GM12878 (cell line): Measurements from ENCODE around the gene MYF6. TPM values are rescaled to one million over a fixed set of nuclear protein-coding genes. Genes with fewer than 3 reads are reported as not detected.

ENCODE experiments used
- CREB1 ChIP-seq: IDR thresholded peaks from 2 replicates; pipeline ENCODE4 v1.6.1; 2012; ENCODE audit warnings: low read depth, mild to moderate bottlenecking, inconsistent platforms
- E4F1 ChIP-seq: fragments of 450-650 bp; IDR thresholded peaks from 2 replicates; pipeline ENCODE4 v1.6.1; 2018; ENCODE audit warnings: borderline replicate concordance, mild to moderate bottlenecking; ENCODE audit not compliant: partially characterized antibody
- IRF5 ChIP-seq: fragments of 450-650 bp; IDR thresholded peaks from 2 replicates; pipeline ENCODE4 v1.6.1; 2017; ENCODE audit warnings: borderline replicate concordance
- KLF5 ChIP-seq: fragments of 450-650 bp; IDR thresholded peaks from 2 replicates; pipeline ENCODE4 v1.6.1; 2014; ENCODE audit warnings: mild to moderate bottlenecking; ENCODE audit not compliant: partially characterized antibody
- PBX3 ChIP-seq: IDR thresholded peaks from 2 replicates; pipeline ENCODE4 v1.6.1; 2011; ENCODE audit warnings: mild to moderate bottlenecking, low read depth, low read length, moderate library complexity; ENCODE audit not compliant: insufficient replicate concordance
- RB1 ChIP-seq: fragments of 450-650 bp; formaldehyde crosslinking; IDR thresholded peaks from 2 replicates; pipeline ENCODE4 v1.6.1; 2017; ENCODE audit warnings: mild to moderate bottlenecking, borderline replicate concordance
- SPI1 ChIP-seq: IDR thresholded peaks from 2 replicates; pipeline ENCODE4 v1.6.1; 2011; ENCODE audit warnings: low read depth, mild to moderate bottlenecking, low read length, moderate library complexity, borderline replicate concordance; ENCODE audit not compliant: insufficient read depth
- TCF12 ChIP-seq: IDR thresholded peaks from 2 replicates; pipeline ENCODE4 v1.6.1; 2011; ENCODE audit warnings: low read depth, mild to moderate bottlenecking, low read length
- TCF7 ChIP-seq: IDR thresholded peaks from 2 replicates; pipeline ENCODE4 v1.6.1; 2014; ENCODE audit warnings: antibody characterized with exemption, borderline replicate concordance
- ZBTB33 ChIP-seq: fragments of 450-650 bp; IDR thresholded peaks from 2 replicates; pipeline ENCODE4 v1.6.1; 2017; ENCODE audit warnings: mild to moderate bottlenecking
- ZNF592 ChIP-seq: fragments of 450-650 bp; IDR thresholded peaks from 2 replicates; pipeline ENCODE4 v1.6.1; 2017; ENCODE audit warnings: mild to moderate bottlenecking, moderate library complexity
- polyA plus RNA-seq, 11 experiments: library from polyadenylated mRNA; depleted of rRNA in 4 of 11; unstranded in 6 of 11; stranded (reverse) in 5 of 11; fragments of >200 nt; fragmentation: Nextera tagmentation in 4 of 11; fragmentation: Illumina TruSeq in 1 of 11; extraction: Ambion mirVana in 4 of 11; extraction: Trizol in 1 of 11; gene quantifications; 1 replicate in 1 of 11; 2 replicates in 10 of 11; pipeline versions ENCODE4 v1.2.1 to v1.2.3, GENCODE V29; 2011 to 2016; ENCODE audit warnings: inconsistent platforms in 2 of 11, missing spikeins in 2 of 11, low read depth in 1 of 11
- total RNA-seq, 4 experiments: library from RNA; depleted of rRNA in 3 of 4; stranded (reverse); fragments of >200 nt in 3 of 4; fragmentation: Illumina TruSeq in 1 of 4; extraction: Trizol in 1 of 4; gene quantifications; 2 replicates each; pipeline versions ENCODE4 v1.2.1 to v1.2.3, GENCODE V29; 2013 to 2021

The MYF6 gene
- total and polyA plus RNA-seq, 10 of the 15 experiments (the other 5 are each of a cell fraction or from before 2014, with no cell fraction given): not detected

- TF ChIP-seq IRF5 (no peak), ZNF592 (no peak), TCF7 (no peak), PBX3 (no peak), CREB1 (no peak), ZBTB33 (no peak), SPI1 (no peak), TCF12 (no peak), KLF5 (no peak), E4F1 (no peak), RB1 (no peak)
These were observed 9.4 kb downstream of the MYF6 start, which contains the start of gene MYF5 (continued) for GRCh38 chr12:80716696-80717469.
